Smooth muscle cell (in vitro differentiated cells): ENCODE results near the gene CREB5. TPM values are rescaled to one million over a fixed set of nuclear protein-coding genes. Genes with fewer than 3 reads are reported as not detected.

Source experiments
- DNase-seq: peaks from one replicate; lab custom pipeline; 2025; ENCODE audit not compliant: unreplicated experiment; lab: John Stamatoyannopoulos, UW
- H2AFZ ChIP-seq: fragments of 200-600 bp; sonication (generic); 2 replicates; pipeline ENCODE4 v1.6.0; 2016; ENCODE audit warnings: antibody characterized with exemption, low read depth, mild to moderate bottlenecking
- H3F3A ChIP-seq: fragments of 200-600 bp; sonication (generic); 2 replicates; pipeline ENCODE4 v1.6.0; 2017; ENCODE audit warnings: antibody characterized with exemption, low read depth
- H3K27ac ChIP-seq: fragments of 200-600 bp; sonication (generic); 2 replicates; pipeline ENCODE4 v1.5.1; 2016; ENCODE audit warnings: low read depth, mild to moderate bottlenecking
- H3K27me3 ChIP-seq: fragments of 200-600 bp; sonication (generic); 2 replicates; pipeline ENCODE4 v1.6.1; 2016; ENCODE audit warnings: low read depth, mild to moderate bottlenecking
- H3K36me3 ChIP-seq: fragments of 200-600 bp; sonication (generic); 2 replicates; pipeline ENCODE4 v1.5.1; 2016; ENCODE audit warnings: low read depth
- H3K4me1 ChIP-seq: fragments of 200-600 bp; sonication (generic); 2 replicates; pipeline ENCODE4 v1.5.1; 2016; ENCODE audit warnings: low read depth
- H3K4me2 ChIP-seq: fragments of 200-600 bp; sonication (generic); 2 replicates; pipeline ENCODE4 v1.6.0; 2016; ENCODE audit warnings: mild to moderate bottlenecking
- H3K4me3 ChIP-seq: fragments of 200-600 bp; sonication (generic); 2 replicates; pipeline ENCODE4 v1.5.1; 2016; ENCODE audit warnings: mild to moderate bottlenecking
- H3K79me2 ChIP-seq: fragments of 200-600 bp; sonication (generic); 2 replicates; pipeline ENCODE4 v1.6.0; 2016; ENCODE audit warnings: low read depth, mild to moderate bottlenecking
- H3K9ac ChIP-seq: fragments of 200-600 bp; sonication (generic); 2 replicates; pipeline ENCODE4 v1.6.0; 2016; ENCODE audit warnings: low read depth
- H3K9me3 ChIP-seq: fragments of 200-600 bp; sonication (generic); replicated peaks from 2 replicates; pipeline ENCODE4 v1.5.1; 2016; ENCODE audit warnings: low read depth
- H4K20me1 ChIP-seq: fragments of 200-600 bp; sonication (generic); 2 replicates; pipeline ENCODE4 v1.6.0; 2016; ENCODE audit warnings: low read depth
- WGBS: methylation state at CpG from one replicate; pipeline ENCODE4 v1.1.7; 2016; ENCODE audit warnings: low lambda C conversion rate; 5-methylcytosine and 5-hydroxymethylcytosine counted together
- polyA plus RNA-seq: library from polyadenylated mRNA; unstranded; fragments of >200 nt; fragmentation: Nextera tagmentation; extraction: Ambion mirVana; gene quantifications from 2 replicates; pipeline ENCODE4 v1.2.1, GENCODE V29; 2016
- total RNA-seq: library from RNA; depleted of rRNA; stranded (reverse); fragments of >200 nt; gene quantifications from 2 replicates; pipeline ENCODE4 v1.2.3, GENCODE V29; 2014
- TF ChIP-seq, protein P1 (sequence below): fragments of 200-600 bp; sonication (generic); IDR thresholded peaks from 2 replicates; pipeline ENCODE4 v1.5.1; 2017; ENCODE audit warnings: borderline replicate concordance, mild to moderate bottlenecking, antibody characterized with exemption; ENCODE audit not compliant: insufficient read depth, poor library complexity, severe bottlenecking

Gene CREB5
- total and polyA plus RNA-seq, 2 experiments from 2014 or later: 6.2 to 18.2 TPM

DNA sequence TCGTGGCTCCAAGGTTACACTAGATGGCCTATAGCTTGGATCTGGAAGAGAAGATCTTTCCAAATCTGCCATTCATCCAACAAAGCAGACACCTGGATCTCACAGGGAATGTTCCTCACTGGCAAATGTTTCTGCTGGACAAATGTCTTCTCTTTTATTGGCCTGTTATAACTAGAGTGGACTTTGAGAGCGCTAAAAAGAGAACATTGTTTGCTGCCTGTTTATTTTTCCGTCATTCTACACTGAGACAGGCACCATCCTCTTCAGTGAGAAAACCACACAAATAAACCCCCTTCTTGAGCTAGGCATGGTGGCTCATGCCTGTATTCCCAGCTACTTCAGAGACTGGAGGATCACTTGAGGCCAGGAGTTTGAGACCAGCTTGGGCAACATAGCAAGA, 206.9 kb downstream of the CREB5 start:
- no peaks in the 10 kb centered on the region for H3K79me2 ChIP-seq
- H2AFZ ChIP-seq: no peak overlapping the region
- no peak overlapping the region for H3K4me2 ChIP-seq
- H3K36me3 ChIP-seq: no peaks in the 10 kb centered on the region
- H3K27ac ChIP-seq: no peak overlapping the region
- DNase-seq: no peak
- peaks cover 4% of the 10 kb centered on the region for H3K4me1 ChIP-seq
- no peaks in the 10 kb centered on the region for H4K20me1 ChIP-seq
- TF ChIP-seq, protein P1, sequence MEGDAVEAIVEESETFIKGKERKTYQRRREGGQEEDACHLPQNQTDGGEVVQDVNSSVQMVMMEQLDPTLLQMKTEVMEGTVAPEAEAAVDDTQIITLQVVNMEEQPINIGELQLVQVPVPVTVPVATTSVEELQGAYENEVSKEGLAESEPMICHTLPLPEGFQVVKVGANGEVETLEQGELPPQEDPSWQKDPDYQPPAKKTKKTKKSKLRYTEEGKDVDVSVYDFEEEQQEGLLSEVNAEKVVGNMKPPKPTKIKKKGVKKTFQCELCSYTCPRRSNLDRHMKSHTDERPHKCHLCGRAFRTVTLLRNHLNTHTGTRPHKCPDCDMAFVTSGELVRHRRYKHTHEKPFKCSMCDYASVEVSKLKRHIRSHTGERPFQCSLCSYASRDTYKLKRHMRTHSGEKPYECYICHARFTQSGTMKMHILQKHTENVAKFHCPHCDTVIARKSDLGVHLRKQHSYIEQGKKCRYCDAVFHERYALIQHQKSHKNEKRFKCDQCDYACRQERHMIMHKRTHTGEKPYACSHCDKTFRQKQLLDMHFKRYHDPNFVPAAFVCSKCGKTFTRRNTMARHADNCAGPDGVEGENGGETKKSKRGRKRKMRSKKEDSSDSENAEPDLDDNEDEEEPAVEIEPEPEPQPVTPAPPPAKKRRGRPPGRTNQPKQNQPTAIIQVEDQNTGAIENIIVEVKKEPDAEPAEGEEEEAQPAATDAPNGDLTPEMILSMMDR: no peak
- H3K9me3 ChIP-seq: no peaks in the 10 kb centered on the region
- no peaks in the 10 kb centered on the region for H3F3A ChIP-seq
- no peaks in the 10 kb centered on the region for H3K27me3 ChIP-seq
- 93% methylated on average over 3 of the region's 3 CpGs for WGBS
- no peak overlapping the region for H3K4me3 ChIP-seq
- no peak overlapping the region for H3K9ac ChIP-seq

DNA sequence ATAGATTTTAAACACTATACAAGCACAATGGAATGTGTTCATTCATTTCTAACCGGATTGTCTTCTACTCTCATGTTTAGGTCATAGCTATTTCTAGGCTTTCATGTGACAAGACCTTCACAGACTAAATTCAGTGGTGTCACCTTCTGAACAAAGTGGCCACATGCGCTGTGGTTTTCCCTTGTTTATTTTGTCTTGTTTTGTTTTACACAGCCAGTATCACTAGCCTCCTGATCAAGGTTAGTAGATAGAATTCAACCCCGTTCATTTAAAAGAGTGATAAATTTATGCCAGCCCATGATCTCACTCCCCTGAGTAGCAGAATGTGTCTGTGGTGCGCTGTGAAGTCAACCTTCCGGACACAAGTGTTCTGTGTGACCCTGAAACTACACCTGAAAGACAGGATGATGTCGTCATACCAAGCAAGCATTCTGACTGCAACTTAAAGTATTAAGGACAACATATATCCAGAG, 209.1 kb downstream of the CREB5 start:
- Histone ChIP-seq H2AFZ (no peak overlapping the region), H3K79me2 (no peaks in the 10 kb centered on the region), H4K20me1 (no peaks in the 10 kb centered on the region), H3K9ac (no peak overlapping the region), H3K4me3 (no peak overlapping the region), H3K4me2 (no peak overlapping the region), H3F3A (no peaks in the 10 kb centered on the region), H3K27ac (no peak overlapping the region), H3K36me3 (no peaks in the 10 kb centered on the region), H3K27me3 (no peaks in the 10 kb centered on the region), H3K4me1 (peaks cover 4% of the 10 kb centered on the region), H3K9me3 (no peaks in the 10 kb centered on the region)
- WGBS: 83% methylated on average over 6 of the region's 6 CpGs
- no peak for DNase-seq
- TF ChIP-seq, protein P1: no peak

DNA sequence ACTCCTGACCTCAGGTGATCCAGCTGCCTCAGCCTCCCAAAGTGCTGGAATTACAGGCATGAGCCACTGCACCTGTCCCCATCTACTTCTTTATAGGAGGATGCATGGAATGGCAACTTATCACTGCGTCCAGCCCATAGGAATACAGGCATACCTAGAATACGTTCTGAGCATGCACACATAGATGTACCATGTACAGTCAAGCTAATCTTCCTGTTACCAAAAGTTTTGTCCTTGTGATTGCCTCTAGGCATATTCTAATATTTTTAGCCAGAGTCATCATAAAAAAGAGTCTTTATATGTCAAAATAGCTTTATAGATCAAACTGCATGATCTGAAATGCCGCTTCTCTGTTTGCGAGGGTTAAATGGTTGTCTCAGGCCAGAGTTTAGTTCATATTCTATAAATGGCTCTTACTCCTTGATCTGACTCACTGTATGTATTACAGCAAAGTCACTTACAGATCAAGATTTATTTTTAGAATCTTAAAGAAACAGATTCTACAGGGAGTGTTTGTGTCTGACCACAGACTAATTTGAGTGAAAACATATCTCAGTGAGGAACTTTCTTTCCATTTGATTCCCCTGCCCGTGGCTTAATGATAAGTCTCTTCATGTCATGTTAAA, 210.9 kb downstream of the CREB5 start:
- no peaks in the 10 kb centered on the region for H3K9me3 ChIP-seq
- H3K4me2 ChIP-seq: peak overlapping the region; percentile 81
- DNase-seq: no peak
- H4K20me1 ChIP-seq: no peaks in the 10 kb centered on the region
- H3K27me3 ChIP-seq: no peaks in the 10 kb centered on the region
- no peak overlapping the region for H3K4me3 ChIP-seq
- H3K27ac ChIP-seq: peak overlapping the region; percentile 65
- no peak overlapping the region for H2AFZ ChIP-seq
- H3K36me3 ChIP-seq: no peaks in the 10 kb centered on the region
- TF ChIP-seq, protein P1: no peak
- WGBS: 49% methylated on average over 5 of the region's 5 CpGs
- H3K9ac ChIP-seq: peak overlapping the region; percentile 61
- no peaks in the 10 kb centered on the region for H3K79me2 ChIP-seq
- H3F3A ChIP-seq: no peaks in the 10 kb centered on the region
- H3K4me1 ChIP-seq: peaks cover 4% of the 10 kb centered on the region

DNA sequence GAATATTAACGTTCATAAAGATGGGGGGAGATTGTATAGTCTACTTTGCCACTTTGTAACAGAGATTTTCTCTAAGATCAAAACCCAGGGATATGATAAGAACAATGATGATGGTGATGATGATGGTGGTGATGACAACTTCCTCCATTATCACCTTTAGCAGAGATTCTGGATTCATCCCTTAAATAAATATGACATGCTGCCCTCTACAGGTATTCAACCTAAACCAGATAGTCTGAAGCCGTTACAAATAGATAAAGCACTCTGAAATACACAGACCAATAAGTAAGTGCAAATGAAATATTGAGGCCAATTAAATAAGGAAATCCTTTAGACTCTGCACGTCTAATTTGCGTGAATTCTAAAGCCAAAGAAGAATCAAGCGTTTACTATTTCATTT, 211.5 kb downstream of the CREB5 start:
- Histone ChIP-seq H3K79me2 (no peaks in the 10 kb centered on the region), H2AFZ (no peak overlapping the region), H3K4me3 (no peak overlapping the region), H3K27ac (peak overlapping the region; percentile 65), H3K27me3 (no peaks in the 10 kb centered on the region), H3K4me2 (peak overlapping the region; percentile 81), H3K36me3 (no peaks in the 10 kb centered on the region), H4K20me1 (no peaks in the 10 kb centered on the region), H3F3A (no peaks in the 10 kb centered on the region), H3K9ac (peak overlapping the region; percentile 57), H3K9me3 (no peaks in the 10 kb centered on the region), H3K4me1 (peaks cover 4% of the 10 kb centered on the region)
- TF ChIP-seq, protein P1: no peak
- WGBS: 59% methylated on average over 5 of the region's 5 CpGs
- no peak for DNase-seq
